HFFc6 (cell line): ENCODE data around the gene TLCD3A. TPM values are rescaled to one million over a fixed set of nuclear protein-coding genes. Genes with fewer than 3 reads are reported as not detected.
"Not testable (repeated sequence)": the region's sequence is repeated elsewhere in the genome, so short reads cannot be mapped to it uniquely, and the experiment has no call there.

ENCODE experiments used
- DNase-seq: peaks from one replicate; pipeline ENCODE4 v3.0.0-alpha.2; 2018
- H3K27ac Mint-ChIP-seq: 2 replicates; pipeline ENCODE4 v1.8.0; 2020; ENCODE audit warnings: mild to moderate bottlenecking, mixed read lengths
- H3K27me3 Mint-ChIP-seq: 2 replicates; pipeline ENCODE4 v1.8.0; 2021; ENCODE audit warnings: mild to moderate bottlenecking, moderate library complexity, mixed read lengths; ENCODE audit not compliant: insufficient read depth
- H3K36me3 Mint-ChIP-seq: 2 replicates; pipeline ENCODE4 v1.8.0; 2021; ENCODE audit warnings: low read depth, mixed read lengths
- H3K4me1 Mint-ChIP-seq: 2 replicates; pipeline ENCODE4 v1.8.0; 2020; ENCODE audit warnings: low read depth, mixed read lengths
- H3K4me3 Mint-ChIP-seq: 2 replicates; pipeline ENCODE4 v1.8.0; 2020; ENCODE audit warnings: mild to moderate bottlenecking, moderate library complexity, mixed read lengths
- H3K9me3 Mint-ChIP-seq: 2 replicates; pipeline ENCODE4 v1.8.0; 2020; ENCODE audit warnings: mild to moderate bottlenecking, mixed read lengths
- total RNA-seq, 6 experiments: library from RNA; stranded (reverse); fragmentation: NEBNext Ultra II Directional; extraction: Animal tissue kit (Norgen Biotek cat#: 25700); gene quantifications; 2 replicates in 1 of 6; 3 replicates in 5 of 6; pipeline ENCODE4 v1.2.3, GENCODE V29; 2021
- TF ChIP-seq, protein P1 (sequence below): fragments of 200-600 bp; sonication (generic); IDR thresholded peaks from 2 replicates; pipeline ENCODE4 v1.5.0; 2021; ENCODE audit warnings: antibody characterized with exemption, mild to moderate bottlenecking

TLCD3A gene
- total RNA-seq, 6 experiments from 2014 or later, result 28.2 to 35.8 (median 34.5) TPM

DNA sequence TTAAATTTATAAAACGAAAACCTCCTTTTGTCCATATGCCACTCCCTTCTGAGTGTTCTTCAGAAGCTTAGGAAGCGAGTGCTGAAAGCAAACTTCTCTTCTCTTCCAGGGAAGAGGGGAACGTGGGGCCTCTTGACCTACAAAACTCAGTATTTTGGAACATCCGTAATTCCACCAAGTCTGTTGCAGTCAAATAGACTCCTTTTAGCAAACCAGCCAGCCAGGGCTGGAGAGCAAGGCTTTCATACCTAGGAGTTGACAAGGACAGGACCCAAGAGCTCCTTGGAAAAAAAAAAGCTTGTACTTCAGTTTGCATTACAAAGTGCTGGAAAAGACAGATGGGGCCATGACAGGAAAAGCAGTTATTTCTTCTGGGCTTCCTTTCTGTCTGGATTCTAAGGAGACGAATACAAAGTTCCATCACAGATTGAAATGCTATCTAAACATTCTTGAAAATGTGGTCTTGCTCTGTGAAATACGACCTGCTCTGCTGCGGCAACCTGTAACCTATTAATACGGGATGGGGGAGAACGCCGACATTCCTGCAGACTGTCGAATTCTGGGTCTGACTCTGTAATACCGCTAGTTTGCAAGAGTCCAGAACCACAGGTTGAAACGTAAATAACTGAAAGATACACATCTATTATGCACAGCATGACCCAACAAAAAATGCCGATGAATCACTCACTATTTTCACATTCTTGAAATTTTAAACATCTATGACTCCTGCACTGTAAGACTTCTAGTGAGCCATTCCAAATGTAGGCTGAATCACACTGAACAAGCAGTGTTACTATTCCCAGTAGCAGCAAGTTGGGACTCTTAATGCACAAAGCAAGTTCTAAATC lies 38.4 kb upstream of the TLCD3A start:
- DNase-seq, result peak; percentile 99
- H3K4me3 Mint-ChIP-seq, result peak overlapping the region; percentile 77
- peaks cover 40% of the 10 kb centered on the region for H3K36me3 Mint-ChIP-seq
- TF ChIP-seq, protein P1, sequence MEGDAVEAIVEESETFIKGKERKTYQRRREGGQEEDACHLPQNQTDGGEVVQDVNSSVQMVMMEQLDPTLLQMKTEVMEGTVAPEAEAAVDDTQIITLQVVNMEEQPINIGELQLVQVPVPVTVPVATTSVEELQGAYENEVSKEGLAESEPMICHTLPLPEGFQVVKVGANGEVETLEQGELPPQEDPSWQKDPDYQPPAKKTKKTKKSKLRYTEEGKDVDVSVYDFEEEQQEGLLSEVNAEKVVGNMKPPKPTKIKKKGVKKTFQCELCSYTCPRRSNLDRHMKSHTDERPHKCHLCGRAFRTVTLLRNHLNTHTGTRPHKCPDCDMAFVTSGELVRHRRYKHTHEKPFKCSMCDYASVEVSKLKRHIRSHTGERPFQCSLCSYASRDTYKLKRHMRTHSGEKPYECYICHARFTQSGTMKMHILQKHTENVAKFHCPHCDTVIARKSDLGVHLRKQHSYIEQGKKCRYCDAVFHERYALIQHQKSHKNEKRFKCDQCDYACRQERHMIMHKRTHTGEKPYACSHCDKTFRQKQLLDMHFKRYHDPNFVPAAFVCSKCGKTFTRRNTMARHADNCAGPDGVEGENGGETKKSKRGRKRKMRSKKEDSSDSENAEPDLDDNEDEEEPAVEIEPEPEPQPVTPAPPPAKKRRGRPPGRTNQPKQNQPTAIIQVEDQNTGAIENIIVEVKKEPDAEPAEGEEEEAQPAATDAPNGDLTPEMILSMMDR, result no peak
- no peaks in the 10 kb centered on the region for H3K9me3 Mint-ChIP-seq
- no peaks in the 10 kb centered on the region; the same call in 1 of the 2 replicates for H3K27me3 Mint-ChIP-seq
- peaks cover 83% of the 10 kb centered on the region for H3K4me1 Mint-ChIP-seq
- peak overlapping the region; percentile 97 for H3K27ac Mint-ChIP-seq

DNA sequence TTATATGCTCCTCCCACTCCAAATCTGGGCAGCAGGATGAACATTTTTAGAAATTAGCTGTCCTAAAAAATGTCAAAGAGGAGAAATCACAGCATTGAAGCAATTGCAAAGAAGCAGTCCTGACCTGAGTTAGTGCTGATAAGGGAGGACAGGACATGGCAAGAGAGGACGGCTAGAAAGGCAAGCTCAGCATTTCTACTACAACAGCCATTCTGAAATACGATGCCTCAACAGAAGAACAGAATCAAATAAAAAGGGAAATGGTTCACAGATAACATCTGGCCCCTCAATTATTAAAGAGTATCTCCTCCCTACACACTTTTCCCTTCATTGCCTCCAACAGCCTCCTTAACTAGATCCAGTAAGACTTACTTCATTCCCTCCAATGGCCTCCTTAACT lies 36.0 kb upstream of the TLCD3A start:
- peak overlapping the region; percentile 94; the same call in 1 of the 2 replicates for H3K27ac Mint-ChIP-seq

DNA sequence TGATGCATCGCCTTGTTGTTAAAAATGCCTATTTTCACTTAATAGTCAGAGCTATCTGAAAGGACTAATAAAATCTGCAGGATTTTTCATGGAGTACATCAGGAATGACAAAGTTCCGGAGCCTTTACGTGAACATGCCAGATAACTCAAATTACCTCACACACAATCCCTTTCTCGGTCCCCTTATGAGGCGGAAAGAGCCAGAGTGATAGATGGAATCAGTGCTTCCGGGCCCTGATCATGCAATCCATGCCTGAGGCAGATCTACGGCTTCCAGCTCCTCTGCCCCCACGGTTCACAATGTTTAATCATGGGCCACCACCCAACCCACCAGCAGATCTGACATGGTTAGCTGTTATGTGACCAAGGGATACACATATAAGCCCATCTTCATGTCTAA lies 34.7 kb upstream of the TLCD3A start:
- DNase-seq, result no peak
- H3K27ac Mint-ChIP-seq, result no peak overlapping the region
- H3K27me3 Mint-ChIP-seq, result no peaks in the 10 kb centered on the region
- H3K4me1 Mint-ChIP-seq, result peaks cover 62% of the 10 kb centered on the region
- H3K4me3 Mint-ChIP-seq, result no peak overlapping the region
- H3K36me3 Mint-ChIP-seq, result peaks cover 26% of the 10 kb centered on the region
- TF ChIP-seq, protein P1, result no peak
- H3K9me3 Mint-ChIP-seq, result no peaks in the 10 kb centered on the region

More for the DNA sequence above, 36.0 kb upstream of the TLCD3A start:
- no peak for DNase-seq
- TF ChIP-seq, protein P1, result no peak
- Mint-ChIP-seq H3K36me3 (peaks cover 26% of the 10 kb centered on the region), H3K4me1 (peaks cover 75% of the 10 kb centered on the region), H3K9me3 (no peaks in the 10 kb centered on the region), H3K27me3 (no peaks in the 10 kb centered on the region), H3K4me3 (no peak overlapping the region)

DNA sequence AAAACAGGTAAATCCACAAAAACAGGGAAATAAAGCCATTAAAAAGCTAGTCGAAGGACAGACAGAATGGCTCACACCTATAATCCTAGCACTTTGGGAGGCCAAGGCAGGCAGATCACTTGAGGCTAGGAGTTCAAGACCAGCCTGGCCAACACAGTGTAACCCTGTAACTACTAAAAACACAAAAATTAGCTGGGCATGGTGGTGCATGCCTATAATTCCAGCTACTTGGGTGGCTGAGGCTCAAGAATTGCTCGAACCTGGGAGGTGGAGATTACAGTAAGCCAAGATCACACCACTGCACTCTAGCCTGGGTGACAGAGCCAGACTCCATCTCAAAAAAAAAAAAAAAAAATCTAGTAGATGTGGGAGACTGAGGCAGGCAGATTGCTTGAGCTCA lies 34.3 kb upstream of the TLCD3A start:
- DNase-seq, H3K9me3 Mint-ChIP-seq, H3K4me3 Mint-ChIP-seq, H3K27ac Mint-ChIP-seq, H3K27me3 Mint-ChIP-seq: not testable (repeated sequence)
- H3K4me1 Mint-ChIP-seq, result peaks cover 62% of the 10 kb centered on the region
- peaks cover 27% of the 10 kb centered on the region for H3K36me3 Mint-ChIP-seq

DNA sequence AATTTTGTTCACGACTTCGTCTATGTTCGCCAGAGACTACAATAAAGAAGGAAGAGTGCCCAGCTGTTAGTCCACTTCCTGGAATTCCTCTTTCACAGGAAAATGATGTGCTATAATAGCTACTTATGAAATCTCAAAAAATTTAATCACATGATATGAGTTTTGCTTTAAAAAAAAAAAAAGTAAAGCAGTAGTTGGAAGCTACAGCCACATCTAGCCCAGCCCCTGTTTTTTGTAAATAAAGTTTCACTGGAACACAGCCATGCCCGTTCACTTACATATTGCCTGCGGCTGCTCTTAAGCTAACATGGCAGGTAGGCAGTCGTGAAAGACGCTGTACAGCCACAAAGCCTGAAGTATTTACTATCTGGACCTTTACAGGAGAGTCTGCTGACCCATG lies 33.1 kb upstream of the TLCD3A start:
- Mint-ChIP-seq H3K4me3 (no peak overlapping the region), H3K36me3 (peaks cover 30% of the 10 kb centered on the region), H3K4me1 (peaks cover 62% of the 10 kb centered on the region), H3K27ac (peak overlapping the region; percentile 54; the same call in 1 of the 2 replicates), H3K9me3 (no peaks in the 10 kb centered on the region), H3K27me3 (no peaks in the 10 kb centered on the region)
- TF ChIP-seq, protein P1, result no peak
- no peak for DNase-seq

DNA sequence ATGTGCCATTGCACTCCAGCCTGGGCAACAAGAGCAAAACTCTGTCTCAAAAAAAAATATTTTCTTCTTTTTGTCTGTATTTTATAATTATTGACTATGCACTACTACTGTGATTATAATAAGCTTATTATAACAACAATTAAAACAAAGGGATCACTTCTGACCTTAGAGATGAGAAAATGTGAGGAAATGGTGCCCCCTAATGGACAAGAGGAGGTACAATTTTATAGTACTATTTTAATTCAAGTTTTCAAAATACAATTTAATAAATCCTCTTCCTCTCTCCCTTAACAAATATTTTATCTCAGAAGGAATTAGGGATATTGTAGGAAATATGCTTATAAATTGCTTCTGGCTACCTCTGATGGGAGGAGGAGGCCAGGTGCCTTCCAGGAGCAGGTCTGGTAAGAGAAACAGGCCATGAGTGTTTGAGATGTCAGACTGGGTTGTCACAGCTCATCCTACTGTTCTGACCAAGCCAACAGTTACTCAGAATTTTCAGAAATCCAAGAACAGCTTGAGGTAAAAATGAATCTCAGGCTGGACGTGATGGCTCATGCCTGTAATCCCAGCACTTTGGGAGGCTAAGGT lies 31.8 kb upstream of the TLCD3A start:
- H3K36me3 Mint-ChIP-seq, result peaks cover 21% of the 10 kb centered on the region
- TF ChIP-seq, protein P1, result peak; percentile 95
- peak; percentile 47 for DNase-seq
- H3K4me3 Mint-ChIP-seq, result no peak overlapping the region
- H3K27me3 Mint-ChIP-seq, result no peaks in the 10 kb centered on the region
- H3K9me3 Mint-ChIP-seq, result no peaks in the 10 kb centered on the region
- peak overlapping the region; percentile 28; the same call in 1 of the 2 replicates for H3K27ac Mint-ChIP-seq
- H3K4me1 Mint-ChIP-seq, result peaks cover 57% of the 10 kb centered on the region
